ENCODE data around the gene RDH14. TPM values are rescaled to one million over a fixed set of nuclear protein-coding genes. Genes with fewer than 3 reads are reported as not detected.

Gene RDH14
- total and polyA plus RNA-seq, 5 donors = 45.3 to 55.6 (median 48.6) TPM

Other genes with a start within 250 kb of the RDH14 start
- not detected for gene NT5C1B, start 28.9 kb upstream of the RDH14 start, total RNA-seq
- not detected for gene NT5C1B, start 28.9 kb upstream of the RDH14 start, polyA plus RNA-seq